Hematopoietic multipotent progenitor cell treated with erythropoietin and hydrocortisone succinate and interleukin-3 and kit ligand, for 4 days (in vitro differentiated cells): ENCODE measurements around the gene GLDN.

Experiments
- DNase-seq: peaks from one replicate; pipeline ENCODE4 v3.0.0-alpha.2; 2015

The GLDN gene

DNA sequence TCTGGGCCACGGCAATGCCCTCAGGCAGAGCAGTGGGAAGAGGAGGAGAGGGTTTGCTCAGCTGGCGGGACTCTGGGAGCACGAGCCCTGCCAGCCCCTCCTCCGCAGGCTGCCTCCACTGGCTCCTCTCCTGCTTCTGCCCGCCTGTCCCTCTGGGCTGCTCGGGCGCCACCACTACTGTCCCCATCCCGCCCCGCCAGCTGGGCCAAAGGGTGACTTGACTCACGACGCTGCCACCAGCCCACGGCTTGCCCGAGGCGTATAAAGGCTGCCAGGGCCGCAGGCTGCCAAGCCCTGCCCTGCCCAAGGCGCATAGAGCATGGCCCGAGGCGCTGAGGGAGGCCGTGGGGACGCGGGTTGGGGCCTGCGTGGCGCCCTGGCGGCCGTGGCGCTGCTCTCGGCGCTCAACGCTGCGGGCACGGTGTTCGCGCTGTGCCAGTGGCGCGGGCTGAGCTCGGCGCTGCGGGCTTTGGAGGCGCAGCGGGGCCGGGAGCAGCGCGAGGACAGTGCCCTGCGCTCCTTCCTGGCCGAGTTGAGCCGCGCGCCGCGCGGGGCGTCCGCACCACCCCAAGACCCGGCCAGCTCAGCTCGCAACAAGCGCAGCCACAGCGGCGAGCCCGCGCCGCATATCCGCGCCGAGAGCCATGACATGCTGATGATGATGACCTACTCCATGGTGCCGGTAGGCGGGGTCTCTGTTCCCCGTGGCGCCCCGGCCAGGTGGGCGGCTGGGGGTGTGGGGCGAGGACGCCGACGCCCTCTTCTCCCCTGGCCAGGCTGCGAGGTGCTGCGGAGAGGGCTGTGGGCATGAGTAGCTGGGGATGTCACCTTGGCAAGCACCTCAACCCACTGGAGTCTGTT, at the start of gene GLDN:
GLDN (plus strand) TSS at position 290 of the 861 bp plus-strand sequence; CDS start at position 320, 30 bp downstream.
- peak; percentile 6 for DNase-seq

DNA sequence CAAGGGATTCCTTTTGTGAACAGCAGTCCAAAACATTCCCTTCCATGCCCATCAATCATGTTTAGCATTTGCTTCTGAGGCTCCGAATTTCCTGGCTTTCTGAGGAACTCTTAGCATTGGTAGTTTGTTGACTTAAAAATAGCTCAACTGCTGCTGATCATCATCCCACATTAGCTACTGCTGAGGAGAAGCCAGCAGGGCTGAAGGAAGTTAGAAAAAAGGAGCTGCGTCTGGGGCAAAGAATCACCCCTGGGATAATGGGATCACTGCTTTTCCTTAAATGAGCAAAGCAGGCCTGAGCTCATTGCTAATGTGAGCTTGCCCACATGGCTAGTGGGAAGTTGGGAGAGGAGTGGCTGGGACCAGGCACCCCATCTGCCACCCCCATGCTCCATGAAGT, 42.8 kb upstream of the GLDN start:
- DNase-seq, result no peak

DNA sequence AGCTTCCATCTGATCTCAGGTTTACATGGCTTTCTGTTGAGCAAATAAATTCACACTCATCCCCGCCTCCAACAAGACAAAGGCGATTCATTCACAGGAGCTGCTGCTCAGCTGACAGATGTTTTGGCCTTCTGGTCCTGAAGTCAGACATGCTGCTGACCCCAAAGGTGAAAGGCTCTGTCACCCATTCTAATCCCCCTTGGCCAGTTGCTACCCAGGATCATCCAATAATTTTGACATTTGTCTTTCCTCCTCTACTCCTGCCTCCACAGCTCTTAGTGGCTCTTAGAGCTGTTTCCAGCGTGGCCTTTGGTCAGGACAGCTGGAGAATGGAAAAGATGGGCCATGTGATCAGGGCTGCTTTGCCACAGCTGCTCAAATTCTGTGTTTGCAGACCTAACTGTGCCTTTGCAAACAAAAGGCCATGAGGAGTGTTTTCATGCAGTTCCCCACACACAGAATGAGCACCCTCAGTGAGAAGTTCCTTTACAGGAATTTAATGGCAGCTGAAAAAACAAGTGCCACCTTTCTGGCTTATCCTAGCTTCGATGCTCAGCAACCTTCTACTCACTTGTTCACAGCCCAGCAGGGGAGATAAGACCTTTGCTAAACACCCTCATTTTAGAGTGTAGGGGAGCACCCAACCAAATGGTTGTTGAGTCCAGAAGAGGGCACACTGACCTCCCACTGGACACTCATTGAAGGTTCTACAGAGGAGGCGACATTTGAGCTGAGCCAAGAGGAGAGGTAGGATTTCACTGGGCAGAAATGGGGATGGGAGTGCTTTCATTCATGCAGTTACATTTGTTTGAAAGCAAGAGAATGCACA, 42.1 kb upstream of the GLDN start:
- no peak for DNase-seq

DNA sequence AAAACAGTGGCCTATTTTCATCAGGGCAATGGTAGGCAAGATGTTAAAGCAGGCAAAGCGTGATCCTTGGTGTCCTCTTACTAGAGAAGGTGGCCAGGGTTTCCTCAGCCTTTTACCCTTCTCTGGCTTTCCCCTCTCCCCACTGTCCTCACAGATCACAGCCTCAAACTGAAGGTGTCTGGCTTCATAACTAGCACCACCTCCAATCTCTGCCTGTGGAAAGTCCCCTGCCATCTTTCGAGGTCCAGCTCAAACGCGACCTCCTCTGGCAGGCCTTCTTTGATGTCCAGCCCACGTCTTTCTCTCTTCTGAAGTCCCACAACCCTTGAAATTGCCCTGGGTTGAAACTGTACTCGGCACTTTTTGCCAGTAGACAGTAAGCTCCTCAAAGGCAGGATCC, 39.0 kb upstream of the GLDN start:
- no peak for DNase-seq

DNA sequence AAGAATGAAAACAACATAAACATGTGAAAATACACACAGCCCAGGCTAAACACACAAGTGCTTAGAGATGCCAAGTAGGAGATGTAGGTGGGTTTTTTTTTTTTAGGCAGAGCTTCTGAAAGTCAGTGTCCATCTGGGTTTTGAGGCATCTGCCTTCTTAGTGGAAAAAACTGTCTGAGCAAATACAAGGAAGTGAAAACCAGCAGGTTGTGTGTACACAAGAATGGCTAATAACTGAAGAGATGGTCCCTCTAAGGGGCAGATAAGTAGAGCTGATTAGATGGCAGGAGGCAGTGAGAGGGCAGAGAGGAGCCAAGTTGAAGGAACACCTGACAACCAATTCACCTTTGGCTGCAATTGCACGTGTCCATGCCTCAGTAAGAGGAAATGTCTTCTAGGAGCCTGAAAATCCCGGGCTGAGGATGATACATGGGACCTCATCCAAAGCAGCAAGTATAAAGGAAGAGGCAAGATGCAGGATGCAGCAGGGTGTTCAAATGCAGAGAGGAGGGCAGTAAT, 37.9 kb upstream of the GLDN start:
- DNase-seq, result no peak

DNA sequence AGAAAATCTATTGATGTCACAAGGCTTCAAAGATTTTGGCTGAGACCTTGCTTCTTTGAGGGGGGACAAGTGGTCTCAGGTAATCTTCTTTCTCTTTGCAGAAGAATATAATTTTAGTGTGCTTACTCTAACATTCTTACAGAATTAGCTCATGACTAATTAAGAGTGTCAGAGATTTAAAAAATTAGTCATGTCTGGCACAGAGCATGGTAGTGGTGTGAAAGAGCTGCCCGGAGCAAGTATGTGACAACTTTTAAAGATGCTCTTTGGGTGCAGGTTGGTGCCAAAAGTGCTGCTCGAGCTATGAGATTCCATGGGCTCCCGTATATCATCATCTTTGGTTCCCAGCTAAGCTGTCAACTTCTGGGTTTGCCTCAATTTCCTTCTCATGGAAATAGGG, 34.1 kb upstream of the GLDN start:
- no peak for DNase-seq

DNA sequence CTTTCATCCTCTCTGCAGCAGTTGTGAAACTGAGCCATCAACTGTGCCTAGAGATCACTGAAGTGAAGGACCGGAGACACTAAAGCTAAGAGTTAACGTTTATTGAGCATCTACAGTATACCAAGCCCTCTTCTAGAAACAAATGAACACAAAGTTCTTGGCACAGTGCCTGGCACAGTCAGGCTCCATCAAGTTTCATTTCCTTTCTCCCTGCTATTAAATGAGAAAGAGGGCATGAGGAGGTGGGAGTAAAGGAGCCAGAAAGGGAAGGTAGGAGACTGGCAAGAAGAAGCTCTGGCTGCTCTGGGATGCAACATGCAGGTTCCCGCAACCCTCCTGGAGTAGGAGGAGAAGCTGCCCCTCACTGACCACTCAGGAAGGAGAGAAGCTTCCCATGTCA, 33.6 kb upstream of the GLDN start:
- no peak for DNase-seq

DNA sequence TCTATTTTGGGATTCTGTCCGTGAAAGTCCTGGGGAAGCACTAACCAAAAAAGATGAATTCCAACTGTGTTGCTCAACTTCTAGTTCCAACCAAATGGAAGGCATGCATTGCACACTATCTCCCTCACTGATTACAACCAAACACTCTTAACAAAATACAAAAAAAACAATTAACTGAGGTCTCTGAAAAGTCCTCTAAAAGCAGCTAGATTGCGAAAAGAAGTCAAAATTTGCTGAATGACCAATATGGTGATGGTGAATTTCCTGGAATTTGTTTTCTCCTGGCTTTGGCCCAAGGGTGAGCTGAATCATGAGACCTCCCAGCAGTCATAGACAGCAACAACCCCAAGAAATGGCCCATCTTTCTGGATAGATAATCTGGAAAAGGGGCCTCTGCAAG, 31.4 kb upstream of the GLDN start:
- DNase-seq, result no peak

DNA sequence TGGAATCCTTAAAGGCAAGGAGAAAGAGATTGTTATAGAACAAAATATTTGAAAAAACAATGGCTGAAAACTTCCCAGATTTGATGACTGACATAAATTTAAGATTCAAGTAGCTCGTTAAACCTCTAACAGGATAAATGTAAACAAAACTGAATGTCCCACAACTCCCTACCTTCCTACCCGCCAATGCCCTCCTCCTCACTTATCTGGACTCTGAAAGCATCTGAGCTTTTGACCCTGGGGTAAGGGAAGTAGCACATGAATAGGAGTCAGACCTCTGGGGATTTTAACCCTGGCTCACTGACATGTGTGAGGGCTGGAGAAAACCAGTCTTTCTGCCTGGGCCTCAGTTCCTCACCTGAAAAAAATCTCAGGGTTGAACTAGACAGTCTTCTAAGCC, 29.9 kb upstream of the GLDN start:
- no peak for DNase-seq

DNA sequence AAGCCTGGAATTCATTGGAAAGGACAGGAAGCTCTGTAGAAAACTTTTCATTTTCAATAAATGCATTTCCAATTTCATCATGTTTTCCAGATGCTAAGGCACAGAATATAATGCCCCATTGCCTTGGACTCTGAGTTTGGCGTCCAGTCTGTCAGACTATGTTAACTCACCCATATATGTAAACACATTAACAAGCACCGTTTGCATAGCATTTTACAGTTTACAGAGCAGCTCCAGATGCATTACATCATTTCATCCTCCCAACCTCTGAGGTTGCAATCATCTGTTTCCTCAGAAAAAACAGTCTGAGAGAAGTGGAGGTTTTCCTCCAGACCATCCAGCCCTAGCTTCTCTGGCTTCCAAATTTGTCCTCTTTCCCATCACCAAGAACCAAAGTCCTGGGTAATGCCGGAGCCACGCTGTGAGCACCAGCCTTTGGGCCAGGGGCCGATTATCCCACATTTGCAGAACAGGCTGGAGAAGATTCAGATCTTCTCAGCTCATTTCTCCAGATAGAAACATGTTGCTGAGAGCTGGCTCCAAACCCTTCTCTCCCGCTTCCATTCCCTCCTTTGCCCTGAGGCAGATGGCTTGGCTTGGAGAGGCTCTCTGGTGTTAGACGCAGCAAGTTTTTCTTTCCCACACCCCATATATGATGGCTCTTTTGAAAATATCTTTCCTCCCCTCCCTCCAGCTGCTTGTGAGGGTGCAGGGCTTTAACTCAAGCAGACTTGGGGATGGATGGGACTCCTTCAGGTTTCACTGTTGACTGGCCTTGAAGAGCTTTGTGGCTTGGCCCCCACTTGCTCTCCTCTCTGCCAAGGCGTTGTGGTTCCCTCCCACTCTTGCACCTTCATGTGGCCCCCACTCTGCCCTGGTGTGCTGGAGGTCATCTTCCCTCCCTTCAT, 29.0 kb upstream of the GLDN start:
- no peak for DNase-seq

DNA sequence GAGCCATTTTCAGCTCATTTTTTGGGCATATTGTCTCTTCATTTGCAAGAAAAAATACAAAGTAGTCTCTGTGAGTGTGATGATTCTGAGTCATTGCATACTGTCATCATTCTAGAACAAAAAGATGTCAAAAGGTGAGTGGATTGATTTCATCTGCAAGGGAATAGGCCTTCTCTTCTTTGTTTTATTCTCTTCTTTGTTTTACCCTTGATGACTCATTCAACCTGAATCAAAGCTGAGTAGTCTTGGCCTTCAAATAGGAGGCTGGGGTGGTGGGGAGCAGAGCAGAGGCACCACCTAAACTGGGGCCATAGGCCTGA, 28.4 kb upstream of the GLDN start:
- no peak for DNase-seq

DNA sequence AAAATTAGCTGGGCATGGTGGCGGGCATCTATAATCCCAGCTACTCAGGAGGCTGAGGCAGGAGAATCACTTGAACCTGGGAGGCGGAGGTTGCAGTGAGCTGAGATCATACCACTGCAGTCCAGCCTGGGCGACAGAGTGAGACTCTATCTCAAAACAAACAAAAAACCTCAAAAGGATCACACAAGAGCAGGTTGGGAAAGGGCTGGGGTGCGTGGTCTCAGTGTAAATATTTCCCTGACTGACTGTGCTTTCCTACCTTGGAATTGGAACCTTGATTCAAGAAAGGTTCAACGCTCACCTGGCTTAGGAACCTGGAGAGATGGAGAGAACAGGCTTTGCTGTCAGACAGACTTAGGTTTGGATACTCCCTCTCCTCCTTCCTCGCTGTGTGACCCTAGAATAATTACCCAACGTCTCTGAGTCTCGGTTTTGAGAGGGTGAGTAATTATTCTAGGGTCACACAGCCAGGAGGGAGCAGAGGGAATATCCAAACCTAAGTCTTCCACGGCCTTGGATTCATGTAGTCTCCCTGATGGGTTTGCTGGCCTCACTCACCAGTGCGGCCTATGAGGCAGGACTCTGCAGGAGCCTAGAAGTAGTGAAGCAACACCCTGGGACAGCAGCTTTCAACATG, 27.7 kb upstream of the GLDN start:
- DNase-seq, result no peak

DNA sequence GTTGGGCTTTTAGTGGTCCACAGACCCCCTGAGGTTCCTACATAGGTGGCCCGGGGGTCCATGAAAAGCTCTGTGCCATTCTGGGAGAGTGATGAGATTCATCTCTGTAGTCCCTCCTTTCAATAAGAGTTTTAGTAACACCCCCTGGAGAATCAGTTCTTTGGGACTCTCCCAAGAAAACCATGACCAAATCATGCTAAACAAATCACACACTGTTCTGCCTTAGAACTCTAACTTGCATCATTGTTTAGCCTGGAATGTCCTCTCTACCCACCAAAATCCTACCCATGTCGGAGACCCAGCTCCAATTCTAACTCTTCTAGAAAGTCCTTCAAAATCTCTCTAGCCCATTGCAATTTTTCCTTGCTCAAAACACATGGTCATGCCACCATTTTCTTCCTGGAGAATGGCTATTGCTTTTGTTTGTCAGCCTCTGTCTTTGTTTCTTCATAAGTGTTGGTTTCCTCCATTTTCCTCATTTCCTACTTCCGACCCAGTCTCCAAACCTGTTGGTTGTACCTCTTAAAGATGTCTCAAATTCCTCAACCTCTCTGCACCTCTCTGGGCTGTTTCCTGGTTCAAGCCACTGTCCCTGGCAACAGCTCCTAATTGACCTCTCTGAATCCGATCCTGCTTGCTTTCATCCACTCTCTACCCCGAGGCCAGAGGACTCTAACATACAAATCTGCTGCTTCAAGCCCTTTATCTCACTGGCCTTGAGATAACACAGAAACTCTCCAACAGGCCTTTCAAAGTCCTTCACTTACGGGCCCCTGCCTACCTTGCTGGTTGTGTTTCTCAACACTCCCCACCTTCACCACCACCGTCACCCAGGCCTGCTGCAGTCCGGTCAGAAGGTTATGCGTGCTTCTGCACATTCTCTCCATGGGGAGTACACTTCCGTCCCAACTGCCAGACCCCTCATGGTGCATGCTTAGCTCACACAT, 26.8 kb upstream of the GLDN start:
- DNase-seq, result no peak

DNA sequence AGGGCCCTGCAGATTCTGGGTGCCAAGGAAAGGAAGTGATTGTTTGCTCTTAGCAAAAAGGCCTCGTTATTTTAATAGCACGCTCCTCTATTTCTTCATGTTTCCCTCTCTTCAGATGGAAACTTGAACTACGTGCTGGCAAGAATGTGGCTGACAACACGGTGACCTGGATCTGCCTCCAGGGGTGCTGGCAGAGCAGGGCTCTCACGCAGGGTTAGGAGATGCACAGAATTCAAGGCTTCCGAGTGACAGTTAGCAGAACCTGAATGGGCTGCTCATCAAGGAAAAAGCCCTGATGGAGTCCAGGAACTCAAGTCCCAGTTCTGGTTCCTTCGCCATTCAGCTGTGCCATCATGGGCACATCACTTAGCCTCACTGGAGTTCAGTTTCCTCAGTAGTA, 25.7 kb upstream of the GLDN start:
- no peak for DNase-seq

DNA sequence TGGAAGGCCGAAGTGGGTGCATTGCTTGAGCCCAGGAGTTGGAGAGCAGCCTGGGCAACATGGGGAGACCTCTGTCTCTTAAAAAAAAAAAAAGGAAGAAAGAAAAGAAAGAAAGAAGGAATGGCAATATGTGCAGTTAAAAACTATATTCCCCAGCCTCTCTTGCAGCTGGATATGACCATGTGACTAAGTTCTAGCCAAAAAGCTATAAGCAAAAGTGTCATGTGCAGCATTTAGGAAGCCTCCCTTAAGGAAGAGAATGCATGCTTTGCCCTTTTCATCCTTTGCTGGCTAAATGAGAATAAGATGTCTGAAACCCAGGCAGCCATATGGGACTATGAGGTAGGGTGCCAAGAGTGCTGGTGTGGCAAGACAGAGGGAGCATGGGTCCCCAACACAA, 24.8 kb upstream of the GLDN start:
- no peak for DNase-seq

DNA sequence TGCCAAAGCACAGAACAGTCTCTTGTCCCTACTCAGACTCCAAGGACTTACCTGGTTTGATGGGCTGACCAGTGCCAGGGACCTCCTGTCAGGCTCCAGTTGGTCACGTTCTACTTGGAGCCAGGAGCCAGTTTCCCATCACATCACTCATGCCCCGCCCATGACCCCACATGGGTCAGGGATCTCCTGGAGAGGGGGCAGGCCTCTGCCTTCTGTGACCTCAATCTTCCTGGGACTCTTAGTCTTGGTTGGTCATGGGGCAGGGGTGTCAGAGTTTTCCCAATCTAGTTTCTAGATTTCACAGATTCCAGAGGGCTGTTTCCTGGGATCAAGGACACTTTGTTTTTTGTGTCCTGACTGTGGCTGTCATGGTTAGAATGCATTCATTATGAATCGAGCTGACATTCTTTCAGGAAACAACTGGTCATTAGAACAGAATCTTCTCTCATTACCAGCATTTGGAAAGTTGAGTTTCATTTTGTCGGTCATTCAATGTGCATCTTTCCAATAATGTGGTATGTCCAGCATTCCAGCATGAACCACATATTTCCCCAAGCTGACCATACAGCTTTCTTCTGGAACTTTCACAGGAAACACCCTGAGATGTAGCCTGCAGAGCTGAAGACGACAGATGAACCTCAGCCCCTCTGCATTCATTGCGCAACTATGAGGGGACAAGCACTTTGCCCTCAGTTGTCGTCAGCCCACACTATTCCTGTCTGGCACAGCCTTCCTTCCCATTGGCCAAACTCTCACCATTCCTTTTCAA, 22.9 kb upstream of the GLDN start:
- DNase-seq, result no peak

DNA sequence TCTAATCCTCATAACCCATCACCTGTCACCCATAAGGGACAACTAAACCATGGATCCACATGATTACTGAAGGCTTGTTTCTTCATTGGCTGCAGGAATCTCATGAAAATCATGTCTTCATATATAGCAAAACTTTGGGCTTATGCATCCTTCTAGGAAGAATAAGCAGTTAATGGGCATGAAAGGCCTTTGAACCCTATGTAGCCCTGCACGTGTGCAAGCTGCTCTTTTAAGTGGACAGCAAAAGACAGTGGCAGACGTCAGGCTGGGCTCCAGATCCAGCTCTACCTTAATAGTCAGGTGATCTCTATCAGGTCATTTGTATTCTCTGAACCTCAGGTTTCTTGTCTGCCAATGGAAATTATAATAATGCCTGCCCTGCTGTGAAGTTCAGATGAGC, 21.9 kb upstream of the GLDN start:
- DNase-seq, result no peak

DNA sequence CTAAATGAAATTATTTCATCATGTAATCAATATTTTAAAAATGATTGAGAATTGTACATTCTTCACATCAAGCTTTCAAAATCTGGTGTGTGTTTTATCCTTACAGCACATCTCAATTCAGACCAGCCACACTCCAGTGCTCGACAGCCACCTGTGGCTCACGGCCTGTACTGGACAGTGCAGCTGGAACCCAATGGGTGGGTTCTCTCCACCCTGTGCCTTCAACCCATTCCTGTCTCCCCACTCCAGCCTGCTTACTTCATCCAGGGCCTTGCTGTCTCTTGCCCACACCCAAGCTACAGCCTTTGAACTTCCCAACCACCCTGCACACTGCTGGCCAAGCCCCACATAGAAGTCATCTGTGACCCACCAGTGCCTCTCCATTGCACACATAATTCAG, 20.6 kb upstream of the GLDN start:
- no peak for DNase-seq

DNA sequence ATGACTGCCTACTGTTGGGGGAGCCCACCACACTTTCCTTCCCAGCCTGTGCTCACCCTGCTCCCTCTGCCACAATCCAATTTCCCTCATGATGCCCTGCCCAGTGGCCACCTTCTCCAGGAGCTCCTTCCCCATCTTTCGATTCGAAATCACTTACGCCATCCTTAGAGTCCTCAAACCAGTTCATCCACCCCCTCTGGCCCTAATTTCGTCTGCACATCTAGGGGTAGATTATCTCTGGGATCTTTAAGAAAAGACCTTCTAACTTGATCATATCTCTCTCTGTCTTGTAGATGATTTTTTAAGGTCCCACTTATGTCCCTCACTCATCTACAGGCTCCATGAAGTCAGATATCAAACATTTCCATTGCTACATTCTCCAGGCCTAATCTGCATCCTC, 20.1 kb upstream of the GLDN start:
- no peak for DNase-seq

DNA sequence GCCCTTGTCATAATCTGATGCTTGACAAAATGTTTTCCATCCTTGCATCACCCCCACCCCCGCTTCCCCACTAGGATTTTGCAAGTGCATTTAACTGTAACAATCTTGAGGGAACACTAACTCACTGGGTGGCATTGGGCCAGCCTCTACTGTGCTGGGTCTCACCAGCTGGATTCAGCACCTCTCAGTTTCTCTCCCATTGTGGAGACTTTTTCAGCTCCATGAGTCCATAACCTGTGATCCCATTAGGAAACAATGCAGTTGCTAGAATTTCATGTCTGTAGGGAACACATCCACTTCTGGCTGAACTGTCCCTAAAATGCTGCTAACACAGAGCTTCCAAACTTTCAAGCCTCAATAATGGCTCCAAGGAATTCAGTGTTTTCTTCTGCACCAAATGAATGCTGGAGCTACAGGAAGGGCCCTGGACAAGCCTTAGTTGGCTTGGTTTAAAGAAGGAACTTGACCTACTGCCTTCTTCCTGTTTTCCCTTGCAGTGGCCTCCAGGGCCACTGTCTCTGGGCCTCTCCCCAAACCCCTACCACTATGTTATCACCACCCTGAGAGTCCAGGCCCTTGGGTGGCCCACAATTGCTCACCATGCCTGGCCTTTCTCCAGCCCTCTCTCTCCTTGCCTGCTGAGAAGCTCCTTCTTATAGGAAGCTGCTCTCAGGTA, 18.7 kb upstream of the GLDN start:
- DNase-seq, result peak; percentile 10
